B cell (primary cell): ENCODE data around the gene DLX2. TPM values are rescaled to one million over a fixed set of nuclear protein-coding genes. Genes with fewer than 3 reads are reported as not detected.

Experiments
- ATAC-seq: fragments of 200-7000 bp; cut with Tn5 transposase; one replicate; pipeline ENCODE4 v1.10.0; 2021; ENCODE audit warnings: low read depth, mild to moderate bottlenecking, moderate number of reproducible peaks, moderate library complexity
- CTCF ChIA-PET: fragments of 350-600 bp; sonication (Branson Sonifier 250); formaldehyde crosslinking; loops from one replicate; lab custom pipeline; 2021; ENCODE audit warnings: antibody characterized with exemption, inconsistent platforms; lab: Charles Lee
- POLR2A ChIA-PET: fragments of 350-600 bp; sonication (Branson Sonifier 250); formaldehyde crosslinking; loops from one replicate; lab custom pipeline; 2021; ENCODE audit warnings: antibody characterized with exemption; lab: Charles Lee
- DNase-seq: peaks from one replicate; pipeline ENCODE4 v3.0.0; 2013
- H2AFZ ChIP-seq: 2 replicates; pipeline ENCODE4 v1.6.1; 2012; ENCODE audit warnings: mild to moderate bottlenecking, low read depth, low read length; ENCODE audit not compliant: insufficient read depth, poor library complexity, severe bottlenecking
- H3K27ac ChIP-seq, 2 donors: 1 replicate in 1 of 2; 2 replicates in 1 of 2; pipeline ENCODE4 v1.5.1; 2012 to 2013; ENCODE audit warnings: low read length in 2 of 2, mild to moderate bottlenecking in 2 of 2, moderate library complexity in 1 of 2
- H3K27me3 ChIP-seq, 4 experiments: fragments of 200-600 bp in 1 of 4; sonication (generic) in 1 of 4; replicated peaks in 1 of 4; 1 replicate in 2 of 4; 2 replicates in 2 of 4; pipeline versions ENCODE4 v1.6.1 to v1.7.0; 2013 to 2016; ENCODE audit warnings: low read length in 3 of 4, mild to moderate bottlenecking in 2 of 4, mixed read lengths in 1 of 4, moderate library complexity in 1 of 4; ENCODE audit not compliant: insufficient read depth in 4 of 4, control insufficient read depth in 3 of 4; ENCODE audit errors: control extremely low read depth in 1 of 4
- H3K36me3 ChIP-seq, 2 experiments: replicated peaks in 1 of 2; 1 replicate in 1 of 2; 2 replicates in 1 of 2; pipeline versions ENCODE4 v1.6.1 to v1.7.1; 2013; ENCODE audit warnings: low read length in 1 of 2; ENCODE audit not compliant: insufficient read depth in 2 of 2, control insufficient read depth in 1 of 2; ENCODE audit errors: control extremely low read depth in 1 of 2, extremely low read depth in 1 of 2
- H3K4me1 ChIP-seq, 2 donors: fragments of 200-600 bp in 1 of 2; sonication (generic) in 1 of 2; 1 replicate in 1 of 2; 2 replicates in 1 of 2; pipeline versions ENCODE4 v1.5.1 to v1.6.1; 2013 to 2017; ENCODE audit warnings: low read length in 2 of 2; ENCODE audit not compliant: control insufficient read depth in 2 of 2, insufficient read depth in 2 of 2
- H3K4me2 ChIP-seq: replicated peaks from 2 replicates; pipeline ENCODE3; 2012; ENCODE audit warnings: mild to moderate bottlenecking, low read depth, low read length; ENCODE audit not compliant: poor library complexity, severe bottlenecking
- H3K4me3 ChIP-seq, 5 experiments: fragments of 200-600 bp in 1 of 5; sonication (generic) in 1 of 5; 1 replicate in 3 of 5; 2 replicates in 2 of 5; pipeline versions ENCODE4 v1.5.1 to v1.7.0; 2011 to 2016; ENCODE audit warnings: low read length in 4 of 5, mild to moderate bottlenecking in 4 of 5, low read depth in 2 of 5, control low read depth in 1 of 5, moderate library complexity in 1 of 5; ENCODE audit not compliant: insufficient read depth in 1 of 5; ENCODE audit errors: control extremely low read depth in 1 of 5, extremely low read depth in 1 of 5
- H3K79me2 ChIP-seq: fragments of 200-600 bp; sonication (generic); one replicate; pipeline ENCODE4 v1.6.0; 2016; ENCODE audit warnings: low read length; ENCODE audit not compliant: control insufficient read depth, insufficient read depth
- H3K9ac ChIP-seq: fragments of 200-600 bp; sonication (generic); 2 replicates; pipeline ENCODE4 v1.6.1; 2017; ENCODE audit warnings: mild to moderate bottlenecking, low read length, moderate library complexity
- H3K9me3 ChIP-seq, 3 donors: one replicate each; pipeline versions ENCODE4 v1.6.1 to v1.7.1; 2013; ENCODE audit warnings: low read length in 2 of 3; ENCODE audit not compliant: control insufficient read depth in 2 of 3, insufficient read depth in 1 of 3; ENCODE audit errors: control extremely low read depth in 1 of 3
- H4K20me1 ChIP-seq: 2 replicates; pipeline ENCODE4 v1.6.0; 2012; ENCODE audit warnings: mild to moderate bottlenecking, low read length; ENCODE audit not compliant: insufficient read depth, control insufficient read depth, poor library complexity, severe bottlenecking
- H3K27ac Mint-ChIP-seq: one replicate; pipeline ENCODE4 v1.8.0; 2021; ENCODE audit warnings: mixed read lengths
- H3K27me3 Mint-ChIP-seq: one replicate; pipeline ENCODE4 v1.8.0; 2021; ENCODE audit warnings: mixed read lengths
- H3K4me1 Mint-ChIP-seq: one replicate; pipeline ENCODE4 v1.8.0; 2021; ENCODE audit warnings: mixed read lengths
- H3K4me3 Mint-ChIP-seq: one replicate; pipeline ENCODE4 v1.8.0; 2021; ENCODE audit warnings: mixed read lengths
- H3K9me3 Mint-ChIP-seq: one replicate; pipeline ENCODE4 v1.8.0; 2022; ENCODE audit warnings: mixed read lengths; ENCODE audit not compliant: insufficient read depth
- EZH2 ChIP-seq: IDR thresholded peaks from 2 replicates; pipeline ENCODE4 v1.6.1; 2012; ENCODE audit warnings: borderline replicate concordance, low read depth, mild to moderate bottlenecking, moderate library complexity, low read length; ENCODE audit not compliant: insufficient read depth, poor library complexity, severe bottlenecking
- WGBS: methylation state at CpG from one replicate; pipeline ENCODE4 v1.1.5; 2013; ENCODE audit warnings: missing lambda C conversion rate; ENCODE audit not compliant: insufficient coverage; 5-methylcytosine and 5-hydroxymethylcytosine counted together
- intact Hi-C: fragments of 100-400 bp; cut with micrococcal nuclease; formaldehyde crosslinking; loops from one replicate; pipeline ENCODE4 v1.10.0; 2022
- polyA plus RNA-seq: library from polyadenylated mRNA; depleted of rRNA; stranded (reverse); fragments of >200 nt; gene quantifications from 2 replicates; pipeline ENCODE4 v1.2.3, GENCODE V29; 2012
- total RNA-seq, 2 donors: library from RNA; stranded (reverse); fragments of 120-200 nt in 1 of 2; gene quantifications; 1 replicate in 1 of 2; 2 replicates in 1 of 2; pipeline versions ENCODE4 v1.2.3 to v1.2.4, GENCODE V29; 2013 to 2022
- TF ChIP-seq, protein P1 (sequence below): fragments of 200-600 bp; IDR thresholded peaks from one replicate; pipeline ENCODE4 v1.8.0; 2022; ENCODE audit warnings: antibody characterized with exemption, mild to moderate bottlenecking

The DLX2 gene
- total and polyA plus RNA-seq, 2 donors (not counting 1 experiment from before 2014, with no cell fraction given) = 0.13 to 0.52 TPM

DNA sequence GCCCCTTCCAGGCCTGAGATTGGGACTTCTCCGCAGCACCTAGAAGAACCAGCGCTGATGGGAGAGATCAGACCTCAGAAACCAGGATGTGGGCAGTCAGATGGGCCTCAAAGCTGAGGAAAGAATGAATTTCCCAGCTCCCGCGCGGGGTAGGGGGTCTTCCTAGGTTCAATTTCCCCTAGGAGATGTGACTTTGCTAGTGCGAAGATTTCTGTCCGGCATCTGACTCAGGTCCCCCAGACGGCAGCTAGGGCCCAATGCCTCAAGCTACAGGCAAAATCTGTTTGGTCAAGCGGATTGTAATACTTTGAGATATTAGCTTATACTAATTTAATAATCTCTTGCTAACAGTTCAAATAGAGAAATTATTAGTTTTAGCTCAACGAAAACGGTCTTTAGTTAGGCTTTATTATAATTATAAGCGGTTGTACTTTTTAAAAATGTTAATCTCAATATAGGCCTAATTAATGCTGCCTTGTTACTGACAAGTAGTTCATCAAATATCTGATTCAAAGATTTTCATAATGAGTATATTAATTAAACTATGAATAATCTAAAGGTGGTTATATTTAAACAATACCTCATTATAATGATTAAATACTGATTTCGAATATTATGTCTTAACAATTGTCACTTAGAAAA lies 11.6 kb downstream of the DLX2 start:
- ATAC-seq = no peak
- H3K27ac ChIP-seq = no peak overlapping the region
- 4% methylated on average over 5 of the region's 13 CpGs for WGBS
- H3K4me1 ChIP-seq = peaks cover 37 to 62% of the 10 kb centered on the region in 2 donors
- peaks cover 3 to 96% (median 82%) of the 10 kb centered on the region in 4 experiments for H3K27me3 ChIP-seq
- H4K20me1 ChIP-seq = no peaks in the 10 kb centered on the region
- intact Hi-C loops = no loop called here
- no peak overlapping the region for H3K4me3 ChIP-seq
- Mint-ChIP-seq H3K4me1 (peaks cover 34% of the 10 kb centered on the region), H3K9me3 (no peaks in the 10 kb centered on the region), H3K4me3 (no peak overlapping the region), H3K27ac (no peak overlapping the region), H3K27me3 (peaks cover 73% of the 10 kb centered on the region)
- H2AFZ ChIP-seq = no peak overlapping the region
- no peak overlapping the region for H3K9ac ChIP-seq
- H3K36me3 ChIP-seq = no peaks in the 10 kb centered on the region
- no peak for TF ChIP-seq EZH2
- TF ChIP-seq, protein P1, sequence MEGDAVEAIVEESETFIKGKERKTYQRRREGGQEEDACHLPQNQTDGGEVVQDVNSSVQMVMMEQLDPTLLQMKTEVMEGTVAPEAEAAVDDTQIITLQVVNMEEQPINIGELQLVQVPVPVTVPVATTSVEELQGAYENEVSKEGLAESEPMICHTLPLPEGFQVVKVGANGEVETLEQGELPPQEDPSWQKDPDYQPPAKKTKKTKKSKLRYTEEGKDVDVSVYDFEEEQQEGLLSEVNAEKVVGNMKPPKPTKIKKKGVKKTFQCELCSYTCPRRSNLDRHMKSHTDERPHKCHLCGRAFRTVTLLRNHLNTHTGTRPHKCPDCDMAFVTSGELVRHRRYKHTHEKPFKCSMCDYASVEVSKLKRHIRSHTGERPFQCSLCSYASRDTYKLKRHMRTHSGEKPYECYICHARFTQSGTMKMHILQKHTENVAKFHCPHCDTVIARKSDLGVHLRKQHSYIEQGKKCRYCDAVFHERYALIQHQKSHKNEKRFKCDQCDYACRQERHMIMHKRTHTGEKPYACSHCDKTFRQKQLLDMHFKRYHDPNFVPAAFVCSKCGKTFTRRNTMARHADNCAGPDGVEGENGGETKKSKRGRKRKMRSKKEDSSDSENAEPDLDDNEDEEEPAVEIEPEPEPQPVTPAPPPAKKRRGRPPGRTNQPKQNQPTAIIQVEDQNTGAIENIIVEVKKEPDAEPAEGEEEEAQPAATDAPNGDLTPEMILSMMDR = no peak
- ChIA-PET CTCF (interaction anchor here (1.4 to 10.1 kb wide), 2 partner anchors 10 to 13 kb away, joined by 3 to 58 read pairs; partner anchors contain the start of gene DLX2), POLR2A (no interaction called here)
- no peaks in the 10 kb centered on the region for H3K79me2 ChIP-seq
- H3K9me3 ChIP-seq = peaks cover 4 to 81% (median 23%) of the 10 kb centered on the region in 3 donors
- DNase-seq = peak; percentile 27
- no peak overlapping the region for H3K4me2 ChIP-seq
